ENCODE measurements around the gene LDLRAD4.

DNA sequence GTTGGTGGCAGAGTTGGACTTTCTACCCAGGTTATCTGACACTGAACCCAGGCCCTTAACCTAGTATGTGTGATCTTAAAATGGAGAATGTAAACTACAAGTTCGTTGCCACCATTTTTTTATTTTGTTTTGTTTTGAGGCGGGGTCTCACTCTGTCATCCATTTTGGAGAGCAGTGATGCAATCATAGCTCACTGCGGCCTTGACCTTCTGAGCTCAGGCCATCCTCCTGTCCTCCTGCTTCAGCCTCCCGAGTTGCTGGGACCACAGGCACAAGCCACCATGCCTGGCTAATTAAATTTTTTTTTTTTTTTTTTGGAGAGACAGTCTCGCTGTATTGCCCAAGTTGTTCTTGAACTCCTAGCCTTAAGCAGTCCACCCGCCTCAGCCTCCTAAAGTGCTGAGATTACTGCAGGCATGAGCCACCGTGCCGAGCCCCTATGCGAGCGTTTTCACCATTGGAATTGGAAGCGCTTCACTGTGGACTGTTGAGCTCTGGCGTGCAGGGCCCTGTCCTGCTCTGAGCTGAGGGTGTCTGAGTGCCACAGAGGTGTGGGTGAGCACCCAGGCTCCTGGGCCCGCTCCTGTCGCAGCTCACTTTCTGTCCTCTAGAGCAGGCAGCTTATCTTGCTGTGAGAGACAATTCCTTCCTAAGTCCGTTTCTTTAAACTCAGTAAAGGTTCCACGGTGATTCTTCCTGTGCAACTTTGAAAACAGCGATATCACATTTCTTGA is 186.9 kb downstream of the LDLRAD4 start:
- TF ChIP-seq, protein P1, sequence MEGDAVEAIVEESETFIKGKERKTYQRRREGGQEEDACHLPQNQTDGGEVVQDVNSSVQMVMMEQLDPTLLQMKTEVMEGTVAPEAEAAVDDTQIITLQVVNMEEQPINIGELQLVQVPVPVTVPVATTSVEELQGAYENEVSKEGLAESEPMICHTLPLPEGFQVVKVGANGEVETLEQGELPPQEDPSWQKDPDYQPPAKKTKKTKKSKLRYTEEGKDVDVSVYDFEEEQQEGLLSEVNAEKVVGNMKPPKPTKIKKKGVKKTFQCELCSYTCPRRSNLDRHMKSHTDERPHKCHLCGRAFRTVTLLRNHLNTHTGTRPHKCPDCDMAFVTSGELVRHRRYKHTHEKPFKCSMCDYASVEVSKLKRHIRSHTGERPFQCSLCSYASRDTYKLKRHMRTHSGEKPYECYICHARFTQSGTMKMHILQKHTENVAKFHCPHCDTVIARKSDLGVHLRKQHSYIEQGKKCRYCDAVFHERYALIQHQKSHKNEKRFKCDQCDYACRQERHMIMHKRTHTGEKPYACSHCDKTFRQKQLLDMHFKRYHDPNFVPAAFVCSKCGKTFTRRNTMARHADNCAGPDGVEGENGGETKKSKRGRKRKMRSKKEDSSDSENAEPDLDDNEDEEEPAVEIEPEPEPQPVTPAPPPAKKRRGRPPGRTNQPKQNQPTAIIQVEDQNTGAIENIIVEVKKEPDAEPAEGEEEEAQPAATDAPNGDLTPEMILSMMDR (IDR thresholded peaks at IDR 0.05), result no peak
- TF ChIP-seq POLR2A (IDR thresholded peaks at IDR 0.05), result no peak
